H1 (cell line): ENCODE measurements around the gene MYBPC1. TPM values are rescaled to one million over a fixed set of nuclear protein-coding genes. Genes with fewer than 3 reads are reported as not detected.

Source experiments
- CTCF ChIA-PET: fragments of 300-600 bp; sonication (Branson Sonifier 250); formaldehyde crosslinking; loops from one replicate; lab custom pipeline; 2021; ENCODE audit not compliant: partially characterized antibody; lab: Charles Lee
- POLR2A ChIA-PET: fragments of 300-600 bp; sonication (Branson Sonifier 250); formaldehyde crosslinking; loops from one replicate; lab custom pipeline; 2021; ENCODE audit warnings: inconsistent platforms; ENCODE audit not compliant: partially characterized antibody; lab: Charles Lee
- DNase-seq, 2 experiments: peaks; one replicate each; pipeline versions ENCODE4 v3.0.0 to v3.0.0-alpha.2; 2010 to 2022; ENCODE audit warnings: low spot score in 2 of 2, low read depth in 1 of 2, mixed read lengths in 1 of 2
- FAIRE-seq: peaks from 2 replicates; lab custom pipeline; 2011; peaks lifted over from hg19 to GRCh38; lab: Jason Lieb, UNC
- H2AFZ ChIP-seq: 2 replicates; pipeline ENCODE4 v1.8.1; 2012; ENCODE audit warnings: low read length, inconsistent platforms
- H2AK5ac ChIP-seq: 2 replicates; pipeline ENCODE4 v1.6.1; 2013; ENCODE audit warnings: low read depth, low read length
- H2BK120ac ChIP-seq: replicated peaks from 2 replicates; pipeline ENCODE3; 2013; ENCODE audit warnings: low read depth, low read length, inconsistent platforms
- H2BK12ac ChIP-seq: 2 replicates; pipeline ENCODE4 v1.6.1; 2013; ENCODE audit warnings: low read depth, low read length
- H2BK15ac ChIP-seq: 2 replicates; pipeline ENCODE4 v1.6.1; 2013; ENCODE audit warnings: low read length
- H2BK20ac ChIP-seq: 2 replicates; pipeline ENCODE4 v1.6.1; 2013; ENCODE audit warnings: low read length
- H2BK5ac ChIP-seq: 2 replicates; pipeline ENCODE4 v1.6.1; 2013; ENCODE audit warnings: low read depth, low read length
- H3K14ac ChIP-seq: 2 replicates; pipeline ENCODE4 v1.6.1; 2013; ENCODE audit warnings: inconsistent platforms; ENCODE audit not compliant: insufficient read length
- H3K18ac ChIP-seq: 2 replicates; pipeline ENCODE4 v1.6.1; 2013; ENCODE audit warnings: low read length; ENCODE audit errors: extremely low read depth
- H3K23ac ChIP-seq: 2 replicates; pipeline ENCODE4 v1.6.1; 2013; ENCODE audit warnings: inconsistent platforms; ENCODE audit not compliant: insufficient read length
- H3K23me2 ChIP-seq: 2 replicates; pipeline ENCODE4 v1.6.1; 2013; ENCODE audit warnings: low read depth, low read length
- H3K27ac ChIP-seq: 2 replicates; pipeline ENCODE4 v1.6.1; 2011; ENCODE audit warnings: low read depth, low read length, inconsistent platforms
- H3K27me3 ChIP-seq, 4 experiments: replicated peaks in 1 of 4; 1 replicate in 1 of 4; 2 replicates in 3 of 4; pipeline versions ENCODE4 v1.6.1 to v1.8.1; 2011 to 2013; ENCODE audit warnings: low read length in 3 of 4, mild to moderate bottlenecking in 3 of 4, inconsistent platforms in 2 of 4, mixed read lengths in 2 of 4, moderate library complexity in 1 of 4; ENCODE audit not compliant: control insufficient read depth in 3 of 4, insufficient read depth in 3 of 4; ENCODE audit errors: extremely low read depth in 1 of 4
- H3K36me3 ChIP-seq, 4 experiments: 2 replicates each; pipeline versions ENCODE4 v1.6.1 to v1.8.1; 2011 to 2013; ENCODE audit warnings: mild to moderate bottlenecking in 4 of 4, low read length in 3 of 4, moderate library complexity in 2 of 4, control low read depth in 1 of 4, inconsistent platforms in 1 of 4; ENCODE audit not compliant: insufficient read depth in 4 of 4, control insufficient read depth in 2 of 4
- H3K4ac ChIP-seq: replicated peaks from 2 replicates; pipeline ENCODE3; 2013; ENCODE audit warnings: low read length, low read depth, mixed read lengths, inconsistent platforms; ENCODE audit not compliant: insufficient read length
- H3K4me1 ChIP-seq, 4 experiments: replicated peaks in 1 of 4; 1 replicate in 1 of 4; 2 replicates in 3 of 4; pipeline versions ENCODE4 v1.6.1 to v1.8.1; 2011 to 2013; ENCODE audit warnings: low read length in 3 of 4, inconsistent platforms in 2 of 4, mixed read lengths in 1 of 4; ENCODE audit not compliant: insufficient read depth in 4 of 4, control insufficient read depth in 3 of 4
- H3K4me2 ChIP-seq, 2 experiments: 2 replicates each; pipeline versions ENCODE4 v1.6.1 to v1.8.1; 2011 to 2013; ENCODE audit warnings: low read depth in 2 of 2, low read length in 2 of 2, control low read depth in 1 of 2, inconsistent platforms in 1 of 2, mild to moderate bottlenecking in 1 of 2; ENCODE audit not compliant: insufficient read depth in 1 of 2
- H3K4me3 ChIP-seq, 4 experiments: fragments of 200-600, 300-600 bp in 1 of 4; sonication (generic), shearing (Covaris generic), sonication (Bioruptor Twin) in 1 of 4; 2 replicates each; pipeline versions ENCODE4 v1.5.1 to v1.8.1; 2011 to 2016; ENCODE audit warnings: low read length in 4 of 4, low read depth in 3 of 4, control low read depth in 2 of 4, inconsistent platforms in 2 of 4, mild to moderate bottlenecking in 2 of 4, mixed read lengths in 1 of 4, moderate library complexity in 1 of 4; ENCODE audit not compliant: insufficient read depth in 2 of 4; ENCODE audit errors: extremely low read depth in 1 of 4
- H3K56ac ChIP-seq: replicated peaks from 2 replicates; pipeline ENCODE3; 2013; ENCODE audit warnings: low read depth, mild to moderate bottlenecking, mixed read lengths, low read length, inconsistent platforms; ENCODE audit not compliant: insufficient read length
- H3K79me1 ChIP-seq: 2 replicates; pipeline ENCODE4 v1.6.1; 2013; ENCODE audit warnings: low read depth, low read length, control low read depth
- H3K79me2 ChIP-seq, 2 experiments: 2 replicates each; pipeline versions ENCODE4 v1.6.1 to v1.8.1; 2012 to 2013; ENCODE audit warnings: low read length in 2 of 2, mild to moderate bottlenecking in 2 of 2, inconsistent platforms in 1 of 2; ENCODE audit not compliant: insufficient read depth in 2 of 2, control insufficient read depth in 1 of 2
- H3K9ac ChIP-seq, 4 experiments: replicated peaks in 1 of 4; 1 replicate in 1 of 4; 2 replicates in 3 of 4; pipeline versions ENCODE4 v1.6.1 to v1.8.1; 2011 to 2013; ENCODE audit warnings: low read depth in 3 of 4, low read length in 3 of 4, control low read depth in 2 of 4, mild to moderate bottlenecking in 2 of 4, moderate library complexity in 2 of 4, inconsistent platforms in 1 of 4; ENCODE audit errors: extremely low read depth in 1 of 4
- H3K9me3 ChIP-seq, 2 experiments: 2 replicates each; pipeline versions ENCODE4 v1.6.1 to v1.8.1; 2012 to 2013; ENCODE audit warnings: mild to moderate bottlenecking in 2 of 2, moderate library complexity in 2 of 2, control low read depth in 1 of 2, inconsistent platforms in 1 of 2, low read depth in 1 of 2, low read length in 1 of 2, mixed read lengths in 1 of 2; ENCODE audit not compliant: insufficient read depth in 2 of 2
- H4K20me1 ChIP-seq, 2 experiments: replicated peaks in 1 of 2; 2 replicates each; pipeline versions ENCODE3 to v1.8.1; 2011 to 2013; ENCODE audit warnings: inconsistent platforms in 2 of 2, low read length in 2 of 2, mild to moderate bottlenecking in 1 of 2; ENCODE audit not compliant: insufficient read depth in 2 of 2, control insufficient read depth in 1 of 2
- H4K5ac ChIP-seq: 2 replicates; pipeline ENCODE4 v1.6.1; 2013; ENCODE audit warnings: low read length, low read depth, mixed read lengths, inconsistent platforms; ENCODE audit not compliant: insufficient read length
- H4K8ac ChIP-seq: 2 replicates; pipeline ENCODE4 v1.8.0; 2013; ENCODE audit warnings: mild to moderate bottlenecking, moderate library complexity, low read length, inconsistent platforms; ENCODE audit not compliant: insufficient read depth; ENCODE audit errors: extremely low read depth
- H4K91ac ChIP-seq: replicated peaks from 2 replicates; pipeline ENCODE3; 2013; ENCODE audit warnings: low read length, mixed read lengths, inconsistent platforms; ENCODE audit not compliant: insufficient read length
- ASH2L ChIP-seq: fragments of 200-600, 300-600 bp; sonication (generic); IDR thresholded peaks from one replicate; pipeline ENCODE4 v1.7.1; 2017; ENCODE audit warnings: low read length
- CBX8 ChIP-seq: fragments of 300-800, 300-1000 bp; sonication (generic); IDR thresholded peaks from 2 replicates; pipeline ENCODE4 v1.7.1; 2016; ENCODE audit warnings: low read depth, low read length, borderline replicate concordance
- CEBPB ChIP-seq: IDR thresholded peaks from 2 replicates; pipeline ENCODE4 v1.6.1; 2012; ENCODE audit warnings: low read depth, low read length
- EGR1 ChIP-seq: IDR thresholded peaks from 2 replicates; pipeline ENCODE4 v1.6.1; 2011; ENCODE audit warnings: low read depth, low read length, borderline replicate concordance
- EZH2 ChIP-seq: fragments of 200-600 bp; sonication (generic); IDR thresholded peaks from 2 replicates; pipeline ENCODE4 v1.7.1; 2012; ENCODE audit warnings: low read depth, mild to moderate bottlenecking, moderate library complexity, low read length, inconsistent platforms; ENCODE audit not compliant: severe bottlenecking
- JUN ChIP-seq: IDR thresholded peaks from 2 replicates; pipeline ENCODE4 v1.6.1; 2011; ENCODE audit warnings: low read depth, mild to moderate bottlenecking, improper control_type of control experiment, low read length
- POU5F1 ChIP-seq: IDR thresholded peaks from 2 replicates; pipeline ENCODE4 v1.6.1; 2011; ENCODE audit warnings: low read depth, mild to moderate bottlenecking, low read length, moderate library complexity
- SAP30 ChIP-seq: fragments of 300-600 bp; sonication (generic); IDR thresholded peaks from 2 replicates; pipeline ENCODE4 v1.7.1; 2012; ENCODE audit warnings: low read length, moderate library complexity, mild to moderate bottlenecking, inconsistent platforms; ENCODE audit not compliant: insufficient read depth, insufficient replicate concordance
- SIRT6 ChIP-seq: IDR thresholded peaks from one replicate; pipeline ENCODE4 v1.7.1; 2012; ENCODE audit warnings: low read length, inconsistent platforms
- TAF7 ChIP-seq: optimal IDR thresholded peaks from 2 replicates; pipeline ENCODE3; 2011; ENCODE audit warnings: low read depth, mild to moderate bottlenecking, inconsistent platforms, low read length, moderate library complexity, borderline replicate concordance
- YY1 ChIP-seq: IDR thresholded peaks from 2 replicates; pipeline ENCODE4 v1.6.1; 2011; ENCODE audit warnings: low read depth, mild to moderate bottlenecking, low read length
- WGBS, 2 experiments: shearing (Covaris generic) in 1 of 2; methylation state at CpG; one replicate each; pipeline versions ENCODE4 v1.1.6 to v1.1.7; 2013 to 2015; ENCODE audit warnings: low lambda C conversion rate in 2 of 2, mixed read lengths in 2 of 2, inconsistent platforms in 1 of 2, low coverage in 1 of 2, missing lambda C conversion rate in 1 of 2; ENCODE audit not compliant: insufficient replicate concordance in 2 of 2, insufficient coverage in 1 of 2, insufficient read length in 1 of 2; ENCODE audit errors: extremely low coverage in 1 of 2, missing lambda C conversion rate in 1 of 2; 5-methylcytosine and 5-hydroxymethylcytosine counted together
- polyA plus RNA-seq, 7 experiments: library from polyadenylated mRNA; depleted of rRNA in 3 of 7; stranded (reverse) in 5 of 7; unstranded in 2 of 7; fragments of >200 nt in 5 of 7; fragments of 200-250 nt in 2 of 7; gene quantifications; 1 replicate in 5 of 7; 2 replicates in 1 of 7; 4 replicates in 1 of 7; pipeline versions ENCODE4 v1.2.1 to v1.2.3, GENCODE V29; 2011 to 2013; ENCODE audit warnings: missing spikeins in 2 of 7, mixed read lengths in 2 of 7
- total RNA-seq: library from RNA; stranded (reverse); fragmentation: NEBNext Ultra II Directional; extraction: Animal tissue kit (Norgen Biotek cat#: 25700); gene quantifications from 2 replicates; pipeline ENCODE4 v1.2.1, GENCODE V29; 2021
- TF ChIP-seq, protein P1 (sequence below), 3 experiments: IDR thresholded peaks; 1 replicate in 2 of 3; 2 replicates in 1 of 3; pipeline versions ENCODE4 v1.5.1 to v1.6.1; 2011; ENCODE audit warnings: low read length in 3 of 3, mild to moderate bottlenecking in 3 of 3, inconsistent platforms in 2 of 3, low read depth in 1 of 3, moderate library complexity in 1 of 3; ENCODE audit not compliant: insufficient read depth in 1 of 3; ENCODE audit errors: control extremely low read depth in 1 of 3

Gene MYBPC1
- total and polyA plus RNA-seq, 2 of the 8 experiments (the other 6 are each of a cell fraction or from before 2014, with no cell fraction given) = not detected

DNA sequence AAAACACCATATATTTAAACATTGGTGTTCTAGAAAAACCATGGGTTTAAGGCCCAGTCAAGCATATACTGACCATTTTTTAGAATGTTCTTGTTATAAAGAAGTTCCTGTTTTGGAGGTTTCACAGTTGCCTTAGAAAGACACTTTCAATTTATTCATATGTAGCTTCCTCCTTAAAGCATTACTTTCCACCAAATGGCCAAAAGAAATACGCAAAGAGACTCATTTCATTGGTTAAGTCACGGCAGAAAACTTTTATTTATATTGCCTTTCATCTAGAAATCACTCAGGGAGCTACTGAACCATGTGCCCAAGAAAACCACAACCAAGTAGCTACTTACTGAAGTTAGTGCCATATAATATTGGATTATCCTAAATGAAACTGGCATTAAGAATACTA lies 40.0 kb downstream of the MYBPC1 start:
- H3K79me2 ChIP-seq = no peaks in the 10 kb centered on the region
- H4K5ac ChIP-seq = no peak overlapping the region
- no peak overlapping the region for H2BK15ac ChIP-seq
- no peak overlapping the region for H3K14ac ChIP-seq
- 94% methylated on average over 2 of the region's 2 CpGs; no CpG with 5 or more reads in 1 of the 2 experiments for WGBS, 2 experiments
- H3K23me2 ChIP-seq = no peaks in the 10 kb centered on the region
- H4K8ac ChIP-seq = no peak overlapping the region
- no peak overlapping the region for H3K9ac ChIP-seq
- TF ChIP-seq SIRT6 (no peak), JUN (no peak), CBX8 (no peak), ASH2L (no peak), POU5F1 (no peak), CEBPB (no peak), YY1 (no peak), SAP30 (no peak), EZH2 (no peak), TAF7 (no peak), EGR1 (no peak)
- TF ChIP-seq, protein P1, sequence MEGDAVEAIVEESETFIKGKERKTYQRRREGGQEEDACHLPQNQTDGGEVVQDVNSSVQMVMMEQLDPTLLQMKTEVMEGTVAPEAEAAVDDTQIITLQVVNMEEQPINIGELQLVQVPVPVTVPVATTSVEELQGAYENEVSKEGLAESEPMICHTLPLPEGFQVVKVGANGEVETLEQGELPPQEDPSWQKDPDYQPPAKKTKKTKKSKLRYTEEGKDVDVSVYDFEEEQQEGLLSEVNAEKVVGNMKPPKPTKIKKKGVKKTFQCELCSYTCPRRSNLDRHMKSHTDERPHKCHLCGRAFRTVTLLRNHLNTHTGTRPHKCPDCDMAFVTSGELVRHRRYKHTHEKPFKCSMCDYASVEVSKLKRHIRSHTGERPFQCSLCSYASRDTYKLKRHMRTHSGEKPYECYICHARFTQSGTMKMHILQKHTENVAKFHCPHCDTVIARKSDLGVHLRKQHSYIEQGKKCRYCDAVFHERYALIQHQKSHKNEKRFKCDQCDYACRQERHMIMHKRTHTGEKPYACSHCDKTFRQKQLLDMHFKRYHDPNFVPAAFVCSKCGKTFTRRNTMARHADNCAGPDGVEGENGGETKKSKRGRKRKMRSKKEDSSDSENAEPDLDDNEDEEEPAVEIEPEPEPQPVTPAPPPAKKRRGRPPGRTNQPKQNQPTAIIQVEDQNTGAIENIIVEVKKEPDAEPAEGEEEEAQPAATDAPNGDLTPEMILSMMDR (IDR thresholded peaks at IDR 0.05; ENCODE audit: control extremely low read depth in 1 of 3, insufficient read depth in 1 of 3, low read depth in 1 of 3, low read length in 3 of 3) = no peak
- no peak overlapping the region for H2AK5ac ChIP-seq
- no peak overlapping the region for H2BK20ac ChIP-seq
- H2BK5ac ChIP-seq = no peak overlapping the region
- H3K79me1 ChIP-seq = no peaks in the 10 kb centered on the region
- H3K27me3 ChIP-seq = no peaks in the 10 kb centered on the region
- no peak overlapping the region for H2BK120ac ChIP-seq
- H4K20me1 ChIP-seq = no peaks in the 10 kb centered on the region
- DNase-seq (no peak), FAIRE-seq (no peak)
- H3K23ac ChIP-seq = no peak overlapping the region
- no peak overlapping the region for H3K18ac ChIP-seq
- no peak overlapping the region for H4K91ac ChIP-seq
- no peak overlapping the region for H2BK12ac ChIP-seq
- no peak overlapping the region for H3K27ac ChIP-seq
- no peaks in the 10 kb centered on the region for H3K4me1 ChIP-seq
- ChIA-PET POLR2A (no interaction called here), CTCF (no interaction called here)
- no peak overlapping the region for H3K4ac ChIP-seq
- H3K36me3 ChIP-seq = no peaks in the 10 kb centered on the region
- H3K4me3 ChIP-seq = no peak overlapping the region
- no peak overlapping the region for H3K4me2 ChIP-seq
- H3K9me3 ChIP-seq = no peaks in the 10 kb centered on the region
- H2AFZ ChIP-seq = no peak overlapping the region
- H3K56ac ChIP-seq = no peak overlapping the region
